Right lobe of liver (tissue), 4 donors: ENCODE data around the gene GIPC2.

ENCODE experiments used
- POLR2A ChIP-seq: fragments of 450-650 bp; IDR thresholded peaks from one replicate; pipeline ENCODE4 v1.6.1; 2017; ENCODE audit warnings: antibody characterized with exemption, mild to moderate bottlenecking
- TF ChIP-seq, protein P1 (sequence below), 4 donors: fragments of 200-600 bp in 3 of 4; fragments of 450-650 bp in 1 of 4; IDR thresholded peaks; one replicate each; pipeline versions ENCODE4 v1.5.1 to v1.8.0; 2016 to 2022; ENCODE audit warnings: antibody characterized with exemption in 4 of 4, mild to moderate bottlenecking in 2 of 4
- donor health status: DM: no; HTN: no; CAD: no.
- donor health status: DM: no; HTN: no; CAD: no.
- donor health status: DM: no; HTN: yes; CAD: no.

DNA sequence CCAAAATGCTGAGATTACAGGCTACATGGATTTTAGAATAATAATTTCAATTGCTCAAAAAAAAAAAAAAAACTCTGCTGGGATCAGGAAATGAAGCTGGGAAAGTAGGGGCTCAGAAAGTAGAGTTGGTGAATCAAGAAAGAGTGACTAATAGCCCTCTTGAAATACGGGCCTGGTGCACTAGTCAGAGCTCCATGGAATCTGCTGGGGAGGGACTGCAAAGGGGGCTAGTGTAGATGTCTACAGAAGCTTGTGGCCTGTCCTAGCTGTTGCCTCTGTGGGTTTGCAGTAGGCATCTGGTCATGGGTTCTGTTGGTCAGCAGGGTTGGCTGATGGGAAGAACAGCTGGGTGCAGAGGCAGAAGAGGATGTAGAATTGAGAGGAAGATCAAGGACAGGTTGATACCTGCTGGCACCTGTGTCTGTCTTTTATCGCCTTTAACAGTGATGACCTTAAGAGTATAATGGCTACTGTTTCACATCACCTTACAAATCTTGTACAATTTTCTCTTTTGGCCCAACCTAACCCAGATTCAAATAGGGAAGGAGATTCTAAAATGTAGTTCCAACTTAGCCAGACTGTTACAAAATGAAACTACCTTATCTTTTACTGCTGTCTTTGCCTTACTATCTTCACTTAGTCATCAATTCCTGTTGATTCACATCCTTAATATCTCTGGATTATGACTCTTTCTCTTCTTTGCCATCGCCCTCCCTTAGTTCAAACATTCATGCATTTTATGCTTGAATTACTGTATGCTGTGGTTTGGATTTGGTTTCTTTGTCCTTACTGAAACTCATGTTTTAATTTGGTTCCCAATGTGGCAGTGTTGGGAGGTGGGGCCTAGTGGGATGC is 126.2 kb downstream of the GIPC2 start:
- TF ChIP-seq, protein P1, sequence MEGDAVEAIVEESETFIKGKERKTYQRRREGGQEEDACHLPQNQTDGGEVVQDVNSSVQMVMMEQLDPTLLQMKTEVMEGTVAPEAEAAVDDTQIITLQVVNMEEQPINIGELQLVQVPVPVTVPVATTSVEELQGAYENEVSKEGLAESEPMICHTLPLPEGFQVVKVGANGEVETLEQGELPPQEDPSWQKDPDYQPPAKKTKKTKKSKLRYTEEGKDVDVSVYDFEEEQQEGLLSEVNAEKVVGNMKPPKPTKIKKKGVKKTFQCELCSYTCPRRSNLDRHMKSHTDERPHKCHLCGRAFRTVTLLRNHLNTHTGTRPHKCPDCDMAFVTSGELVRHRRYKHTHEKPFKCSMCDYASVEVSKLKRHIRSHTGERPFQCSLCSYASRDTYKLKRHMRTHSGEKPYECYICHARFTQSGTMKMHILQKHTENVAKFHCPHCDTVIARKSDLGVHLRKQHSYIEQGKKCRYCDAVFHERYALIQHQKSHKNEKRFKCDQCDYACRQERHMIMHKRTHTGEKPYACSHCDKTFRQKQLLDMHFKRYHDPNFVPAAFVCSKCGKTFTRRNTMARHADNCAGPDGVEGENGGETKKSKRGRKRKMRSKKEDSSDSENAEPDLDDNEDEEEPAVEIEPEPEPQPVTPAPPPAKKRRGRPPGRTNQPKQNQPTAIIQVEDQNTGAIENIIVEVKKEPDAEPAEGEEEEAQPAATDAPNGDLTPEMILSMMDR (IDR thresholded peaks at IDR 0.05): no peak
- TF ChIP-seq POLR2A: no peak
